HepG2 (cell line): ENCODE results near the gene SOST. TPM values are rescaled to one million over a fixed set of nuclear protein-coding genes. Genes with fewer than 3 reads are reported as not detected.
A peak's percentile ranks its signal among the peaks of the same experiment; 100 is the strongest.

Experiments
- ARNT ChIP-seq: fragments of 450-650 bp; IDR thresholded peaks from 2 replicates; pipeline ENCODE4 v1.6.1; 2017
- FOXK1 ChIP-seq: sonication (generic); formaldehyde crosslinking; IDR thresholded peaks from 2 replicates; pipeline ENCODE4 v1.4.0; 2020; ENCODE audit warnings: low read depth, missing genetic modification reagents, borderline replicate concordance
- NKX3-1 ChIP-seq: sonication (generic); formaldehyde crosslinking; IDR thresholded peaks from 2 replicates; pipeline ENCODE4 v1.5.0; 2020; ENCODE audit warnings: missing genetic modification reagents
- SMAD1 ChIP-seq: sonication (generic); formaldehyde crosslinking; IDR thresholded peaks from 2 replicates; pipeline ENCODE4 v1.4.0; 2020; ENCODE audit warnings: missing genetic modification reagents, low read depth, mild to moderate bottlenecking, borderline replicate concordance
- SMARCC2 ChIP-seq: fragments of 450-650 bp; IDR thresholded peaks from 2 replicates; pipeline ENCODE4 v1.6.1; 2017; ENCODE audit warnings: antibody characterized with exemption, mild to moderate bottlenecking
- ZMYM4 ChIP-seq: sonication (generic); formaldehyde crosslinking; IDR thresholded peaks from 2 replicates; pipeline ENCODE4 v1.8.1; 2023; ENCODE audit warnings: mild to moderate bottlenecking, missing genetic modification reagents
- ZNF12 ChIP-seq: sonication (generic); formaldehyde crosslinking; IDR thresholded peaks from 2 replicates; pipeline ENCODE4 v1.5.0; 2020; ENCODE audit warnings: missing genetic modification reagents
- ZNF124 ChIP-seq: sonication (generic); formaldehyde crosslinking; IDR thresholded peaks from 2 replicates; pipeline ENCODE4 v1.4.0; 2020; ENCODE audit warnings: missing genetic modification reagents
- ZNF225 ChIP-seq: sonication (generic); formaldehyde crosslinking; IDR thresholded peaks from 2 replicates; pipeline ENCODE4 v1.4.0; 2020; ENCODE audit warnings: mild to moderate bottlenecking, missing genetic modification reagents
- ZNF263 ChIP-seq: sonication (generic); formaldehyde crosslinking; IDR thresholded peaks from 2 replicates; pipeline ENCODE4 v1.4.0; 2020; ENCODE audit warnings: missing genetic modification reagents
- ZNF430 ChIP-seq: sonication (generic); formaldehyde crosslinking; IDR thresholded peaks from 2 replicates; pipeline ENCODE4 v1.9.0; 2021; ENCODE audit warnings: mild to moderate bottlenecking, missing genetic modification reagents
- ZNF431 ChIP-seq: sonication (generic); formaldehyde crosslinking; IDR thresholded peaks from 2 replicates; pipeline ENCODE4 v1.9.0; 2022; ENCODE audit warnings: missing genetic modification reagents, low read depth, mild to moderate bottlenecking, borderline replicate concordance
- ZSCAN29 ChIP-seq: sonication (generic); formaldehyde crosslinking; conservative IDR thresholded peaks from 2 replicates; pipeline ENCODE4 v1.4.0; 2020; ENCODE audit warnings: mild to moderate bottlenecking, missing genetic modification reagents
- polyA plus RNA-seq, 8 experiments: library from polyadenylated mRNA; depleted of rRNA in 3 of 8; stranded (reverse) in 7 of 8; unstranded in 1 of 8; fragments of >200 nt; fragmentation: Illumina TruSeq in 4 of 8; extraction: Trizol in 4 of 8; gene quantifications; 2 replicates each; pipeline versions ENCODE4 v1.2.1 to v1.2.3, GENCODE V29; 2011 to 2016; ENCODE audit warnings: low read depth in 4 of 8, missing spikeins in 1 of 8, mixed read lengths in 1 of 8; ENCODE audit not compliant: insufficient read depth in 1 of 8
- total RNA-seq, 5 experiments: library from RNA; depleted of rRNA; stranded (reverse); fragments of >200 nt; fragmentation: Illumina TruSeq; extraction: Trizol; gene quantifications; 2 replicates each; pipeline ENCODE4 v1.2.3, GENCODE V29; 2016; ENCODE audit warnings: low read depth in 1 of 5
- TF ChIP-seq, protein P1 (sequence below): sonication (generic); formaldehyde crosslinking; IDR thresholded peaks from 2 replicates; pipeline ENCODE4 v1.5.1; 2020; ENCODE audit warnings: mild to moderate bottlenecking, missing genetic modification reagents, borderline replicate concordance
- TF ChIP-seq, protein P2 (sequence below): conservative IDR thresholded peaks from 2 replicates; pipeline ENCODE4 v1.6.1; 2018; ENCODE audit warnings: missing genetic modification reagents
- TF ChIP-seq, protein P3 (sequence below): fragments of 450-650 bp; IDR thresholded peaks from 2 replicates; pipeline ENCODE4 v1.6.1; 2017

Gene SOST
- total and polyA plus RNA-seq, 2 of the 13 experiments (the other 11 are each of a cell fraction or from before 2014, with no cell fraction given): not detected

- TF ChIP-seq, protein P1, sequence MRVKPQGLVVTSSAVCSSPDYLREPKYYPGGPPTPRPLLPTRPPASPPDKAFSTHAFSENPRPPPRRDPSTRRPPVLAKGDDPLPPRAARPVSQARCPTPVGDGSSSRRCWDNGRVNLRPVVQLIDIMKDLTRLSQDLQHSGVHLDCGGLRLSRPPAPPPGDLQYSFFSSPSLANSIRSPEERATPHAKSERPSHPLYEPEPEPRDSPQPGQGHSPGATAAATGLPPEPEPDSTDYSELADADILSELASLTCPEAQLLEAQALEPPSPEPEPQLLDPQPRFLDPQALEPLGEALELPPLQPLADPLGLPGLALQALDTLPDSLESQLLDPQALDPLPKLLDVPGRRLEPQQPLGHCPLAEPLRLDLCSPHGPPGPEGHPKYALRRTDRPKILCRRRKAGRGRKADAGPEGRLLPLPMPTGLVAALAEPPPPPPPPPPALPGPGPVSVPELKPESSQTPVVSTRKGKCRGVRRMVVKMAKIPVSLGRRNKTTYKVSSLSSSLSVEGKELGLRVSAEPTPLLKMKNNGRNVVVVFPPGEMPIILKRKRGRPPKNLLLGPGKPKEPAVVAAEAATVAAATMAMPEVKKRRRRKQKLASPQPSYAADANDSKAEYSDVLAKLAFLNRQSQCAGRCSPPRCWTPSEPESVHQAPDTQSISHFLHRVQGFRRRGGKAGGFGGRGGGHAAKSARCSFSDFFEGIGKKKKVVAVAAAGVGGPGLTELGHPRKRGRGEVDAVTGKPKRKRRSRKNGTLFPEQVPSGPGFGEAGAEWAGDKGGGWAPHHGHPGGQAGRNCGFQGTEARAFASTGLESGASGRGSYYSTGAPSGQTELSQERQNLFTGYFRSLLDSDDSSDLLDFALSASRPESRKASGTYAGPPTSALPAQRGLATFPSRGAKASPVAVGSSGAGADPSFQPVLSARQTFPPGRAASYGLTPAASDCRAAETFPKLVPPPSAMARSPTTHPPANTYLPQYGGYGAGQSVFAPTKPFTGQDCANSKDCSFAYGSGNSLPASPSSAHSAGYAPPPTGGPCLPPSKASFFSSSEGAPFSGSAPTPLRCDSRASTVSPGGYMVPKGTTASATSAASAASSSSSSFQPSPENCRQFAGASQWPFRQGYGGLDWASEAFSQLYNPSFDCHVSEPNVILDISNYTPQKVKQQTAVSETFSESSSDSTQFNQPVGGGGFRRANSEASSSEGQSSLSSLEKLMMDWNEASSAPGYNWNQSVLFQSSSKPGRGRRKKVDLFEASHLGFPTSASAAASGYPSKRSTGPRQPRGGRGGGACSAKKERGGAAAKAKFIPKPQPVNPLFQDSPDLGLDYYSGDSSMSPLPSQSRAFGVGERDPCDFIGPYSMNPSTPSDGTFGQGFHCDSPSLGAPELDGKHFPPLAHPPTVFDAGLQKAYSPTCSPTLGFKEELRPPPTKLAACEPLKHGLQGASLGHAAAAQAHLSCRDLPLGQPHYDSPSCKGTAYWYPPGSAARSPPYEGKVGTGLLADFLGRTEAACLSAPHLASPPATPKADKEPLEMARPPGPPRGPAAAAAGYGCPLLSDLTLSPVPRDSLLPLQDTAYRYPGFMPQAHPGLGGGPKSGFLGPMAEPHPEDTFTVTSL: no peak
- TF ChIP-seq, protein P2, sequence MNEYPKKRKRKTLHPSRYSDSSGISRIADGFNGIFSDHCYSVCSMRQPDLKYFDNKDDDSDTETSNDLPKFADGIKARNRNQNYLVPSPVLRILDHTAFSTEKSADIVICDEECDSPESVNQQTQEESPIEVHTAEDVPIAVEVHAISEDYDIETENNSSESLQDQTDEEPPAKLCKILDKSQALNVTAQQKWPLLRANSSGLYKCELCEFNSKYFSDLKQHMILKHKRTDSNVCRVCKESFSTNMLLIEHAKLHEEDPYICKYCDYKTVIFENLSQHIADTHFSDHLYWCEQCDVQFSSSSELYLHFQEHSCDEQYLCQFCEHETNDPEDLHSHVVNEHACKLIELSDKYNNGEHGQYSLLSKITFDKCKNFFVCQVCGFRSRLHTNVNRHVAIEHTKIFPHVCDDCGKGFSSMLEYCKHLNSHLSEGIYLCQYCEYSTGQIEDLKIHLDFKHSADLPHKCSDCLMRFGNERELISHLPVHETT: no peak
- no peak for TF ChIP-seq ZMYM4
- TF ChIP-seq ZNF225: no peak; the same call in 1 of the 2 replicates
- no peak for TF ChIP-seq FOXK1 (CRISPR knock-in tag)
- TF ChIP-seq, protein P3, sequence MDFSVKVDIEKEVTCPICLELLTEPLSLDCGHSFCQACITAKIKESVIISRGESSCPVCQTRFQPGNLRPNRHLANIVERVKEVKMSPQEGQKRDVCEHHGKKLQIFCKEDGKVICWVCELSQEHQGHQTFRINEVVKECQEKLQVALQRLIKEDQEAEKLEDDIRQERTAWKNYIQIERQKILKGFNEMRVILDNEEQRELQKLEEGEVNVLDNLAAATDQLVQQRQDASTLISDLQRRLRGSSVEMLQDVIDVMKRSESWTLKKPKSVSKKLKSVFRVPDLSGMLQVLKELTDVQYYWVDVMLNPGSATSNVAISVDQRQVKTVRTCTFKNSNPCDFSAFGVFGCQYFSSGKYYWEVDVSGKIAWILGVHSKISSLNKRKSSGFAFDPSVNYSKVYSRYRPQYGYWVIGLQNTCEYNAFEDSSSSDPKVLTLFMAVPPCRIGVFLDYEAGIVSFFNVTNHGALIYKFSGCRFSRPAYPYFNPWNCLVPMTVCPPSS: no peak
- TF ChIP-seq ARNT: no peak
- no peak for TF ChIP-seq SMAD1
- TF ChIP-seq ZNF431: no peak
- TF ChIP-seq ZNF124 (CRISPR knock-in tag): no peak
- peak; percentile 64; the same call in 1 of the 2 replicates for TF ChIP-seq ZNF430
- no peak for TF ChIP-seq SMARCC2
- no peak for TF ChIP-seq ZNF263 (CRISPR knock-in tag)
- TF ChIP-seq ZNF12 (CRISPR knock-in tag): no peak
- no peak for TF ChIP-seq ZSCAN29
- no peak for TF ChIP-seq NKX3-1
Measured at GRCh38 chr17:43755389-43755875, 3.2 kb downstream of the SOST start (continued).
